ENCODE measurements around the gene UTP15.

The UTP15 gene

GRCh38 chr5:73564675-73565074 is 868 bp upstream of the UTP15 start:
- peak; percentile 43 for ATAC-seq
- no peak for TF ChIP-seq ZFP3 (CRISPR knock-in tag; IDR thresholded peaks at IDR 0.05)

DNA sequence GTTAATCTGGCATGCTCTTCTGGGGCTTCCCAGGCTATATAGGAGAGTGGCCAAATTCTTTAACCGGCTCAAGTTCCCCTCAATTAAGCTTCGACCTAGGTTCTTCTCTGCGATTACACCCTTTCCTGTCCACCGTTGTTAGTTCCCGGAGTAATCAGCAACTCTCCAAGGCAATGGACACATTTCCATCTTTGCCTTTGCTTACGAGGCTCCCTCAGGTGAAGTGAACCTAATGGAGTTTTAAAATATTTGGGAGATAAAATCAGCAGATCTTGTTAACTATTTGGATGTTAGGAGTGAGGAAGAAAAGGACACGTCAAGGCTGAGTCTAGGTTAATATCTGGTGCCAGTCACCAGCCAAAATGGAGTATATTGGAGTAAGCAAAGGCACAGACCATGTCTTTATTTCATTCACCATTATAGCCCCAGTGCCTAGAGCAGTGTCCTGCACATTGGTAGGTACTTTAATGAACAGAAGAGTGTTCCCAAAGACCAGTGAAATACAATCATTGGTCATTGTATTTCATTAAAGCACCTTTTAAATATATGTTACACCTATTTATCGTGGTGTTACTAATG is 515 bp downstream of the UTP15 start:
- ATAC-seq: no peak; the same call in 2 of the 3 replicates
- TF ChIP-seq ZNF565 (CRISPR knock-in tag; conservative IDR thresholded peaks at IDR 0.05; ENCODE audit: low read depth): no peak
- peak; percentile 99 for TF ChIP-seq ZFP3 (CRISPR knock-in tag; IDR thresholded peaks at IDR 0.05)

GRCh38 chr5:73582285-73583145 is 17.0 kb downstream of the UTP15 start:
- no peak for TF ChIP-seq ESRRG (CRISPR knock-in tag; IDR thresholded peaks at IDR 0.05)
- TF ChIP-seq BACH2 (CRISPR knock-in tag; IDR thresholded peaks at IDR 0.05; ENCODE audit: borderline replicate concordance): no peak
- TF ChIP-seq SNAI2 (CRISPR knock-in tag; IDR thresholded peaks at IDR 0.05): no peak
- TF ChIP-seq ARNTL (CRISPR knock-in tag; IDR thresholded peaks at IDR 0.05; ENCODE audit: borderline replicate concordance, low read depth): no peak
- TF ChIP-seq, protein P1, sequence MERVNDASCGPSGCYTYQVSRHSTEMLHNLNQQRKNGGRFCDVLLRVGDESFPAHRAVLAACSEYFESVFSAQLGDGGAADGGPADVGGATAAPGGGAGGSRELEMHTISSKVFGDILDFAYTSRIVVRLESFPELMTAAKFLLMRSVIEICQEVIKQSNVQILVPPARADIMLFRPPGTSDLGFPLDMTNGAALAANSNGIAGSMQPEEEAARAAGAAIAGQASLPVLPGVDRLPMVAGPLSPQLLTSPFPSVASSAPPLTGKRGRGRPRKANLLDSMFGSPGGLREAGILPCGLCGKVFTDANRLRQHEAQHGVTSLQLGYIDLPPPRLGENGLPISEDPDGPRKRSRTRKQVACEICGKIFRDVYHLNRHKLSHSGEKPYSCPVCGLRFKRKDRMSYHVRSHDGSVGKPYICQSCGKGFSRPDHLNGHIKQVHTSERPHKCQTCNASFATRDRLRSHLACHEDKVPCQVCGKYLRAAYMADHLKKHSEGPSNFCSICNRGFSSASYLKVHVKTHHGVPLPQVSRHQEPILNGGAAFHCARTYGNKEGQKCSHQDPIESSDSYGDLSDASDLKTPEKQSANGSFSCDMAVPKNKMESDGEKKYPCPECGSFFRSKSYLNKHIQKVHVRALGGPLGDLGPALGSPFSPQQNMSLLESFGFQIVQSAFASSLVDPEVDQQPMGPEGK (CRISPR knock-in tag; IDR thresholded peaks at IDR 0.05; ENCODE audit: borderline replicate concordance): no peak
- TF ChIP-seq RARB (CRISPR knock-in tag; IDR thresholded peaks at IDR 0.05): no peak
- no peak for TF ChIP-seq ZNF70 (CRISPR knock-in tag; IDR thresholded peaks at IDR 0.05)
- TF ChIP-seq ISL1 (CRISPR knock-in tag; IDR thresholded peaks at IDR 0.05): no peak
- TF ChIP-seq CSDC2 (CRISPR knock-in tag; IDR thresholded peaks at IDR 0.05): no peak
- TF ChIP-seq ZNF565 (CRISPR knock-in tag; conservative IDR thresholded peaks at IDR 0.05; ENCODE audit: low read depth): no peak
- TF ChIP-seq TOX (CRISPR knock-in tag; IDR thresholded peaks at IDR 0.05; ENCODE audit: borderline replicate concordance): no peak
- TF ChIP-seq CSRNP3 (CRISPR knock-in tag; IDR thresholded peaks at IDR 0.05): no peak
- no peak for TF ChIP-seq TSHZ2 (CRISPR knock-in tag; IDR thresholded peaks at IDR 0.05)
- no peak for TF ChIP-seq ZNF8 (CRISPR knock-in tag; IDR thresholded peaks at IDR 0.05)
- no peak for TF ChIP-seq ZC3H10 (CRISPR knock-in tag; IDR thresholded peaks at IDR 0.05)
- TF ChIP-seq GLIS3 (CRISPR knock-in tag; IDR thresholded peaks at IDR 0.05): no peak
- no peak for TF ChIP-seq PPARA (CRISPR knock-in tag; IDR thresholded peaks at IDR 0.05; ENCODE audit: borderline replicate concordance)
- TF ChIP-seq POU6F1 (CRISPR knock-in tag; IDR thresholded peaks at IDR 0.05; ENCODE audit: borderline replicate concordance, low read depth): no peak
- TF ChIP-seq CREB5 (CRISPR knock-in tag; IDR thresholded peaks at IDR 0.05; ENCODE audit: low read depth): no peak
- TF ChIP-seq ZFP30 (CRISPR knock-in tag; IDR thresholded peaks at IDR 0.05): no peak
- no peak for ATAC-seq

Data from SK-N-SH treated with all-trans-retinoic acid at 6 μM for 48 hours (cell line).